A673 (cell line): ENCODE measurements around the gene ADCY4.

ENCODE experiments used
- CTCF ChIP-seq: fragments of 300-800, 200-600 bp; sonication (generic); conservative IDR thresholded peaks from 2 replicates; pipeline ENCODE4 v1.5.1; 2017; ENCODE audit warnings: low read depth, mild to moderate bottlenecking, antibody characterized with exemption, low read length, moderate library complexity, mixed read lengths
- EZH2 ChIP-seq: fragments of 200-600 bp; sonication (generic); IDR thresholded peaks from 2 replicates; pipeline ENCODE4 v1.6.1; 2017; ENCODE audit warnings: borderline replicate concordance, low read depth, mild to moderate bottlenecking, mixed read lengths, antibody characterized with exemption, low read length; ENCODE audit not compliant: poor library complexity, severe bottlenecking

GRCh38 chr14:24335461-24336171 is 745 bp upstream of the ADCY4 start:
- TF ChIP-seq CTCF: no peak
- no peak for TF ChIP-seq EZH2
